Measurements from ENCODE around the gene CCNY.

DNA sequence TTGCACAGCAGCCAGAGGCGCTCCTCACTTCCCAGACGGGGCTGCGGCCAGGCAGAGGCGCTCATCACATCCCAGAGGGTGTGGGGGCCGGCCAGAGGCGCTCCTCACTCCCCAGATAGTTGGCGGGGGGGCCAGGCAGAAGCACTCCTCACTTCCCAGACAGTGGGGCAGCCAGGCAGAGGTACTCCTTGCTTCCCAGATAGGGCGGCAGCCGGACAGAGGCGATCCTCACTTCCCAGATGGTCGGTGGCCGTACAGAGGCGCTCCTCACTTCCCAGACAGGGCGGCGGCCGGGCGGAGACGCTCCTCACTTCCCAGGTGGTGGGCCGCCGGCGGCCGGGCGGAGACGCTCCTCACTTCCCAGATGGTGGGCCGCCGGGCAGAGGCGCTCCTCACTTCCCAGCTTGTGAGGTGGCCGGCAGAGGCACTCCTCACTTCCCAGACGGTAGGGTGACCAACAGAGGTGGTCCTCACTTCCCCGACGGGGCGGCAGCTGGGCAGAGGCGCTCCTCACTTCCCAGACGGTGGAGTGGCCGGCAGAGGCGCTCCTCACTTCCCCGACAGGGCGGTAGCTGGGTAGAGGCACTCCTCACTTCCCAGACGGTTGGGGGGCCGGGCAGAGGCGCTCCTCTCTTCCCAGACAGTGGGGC, 26.5 kb downstream of the CCNY start:
- TF ChIP-seq, protein P1, sequence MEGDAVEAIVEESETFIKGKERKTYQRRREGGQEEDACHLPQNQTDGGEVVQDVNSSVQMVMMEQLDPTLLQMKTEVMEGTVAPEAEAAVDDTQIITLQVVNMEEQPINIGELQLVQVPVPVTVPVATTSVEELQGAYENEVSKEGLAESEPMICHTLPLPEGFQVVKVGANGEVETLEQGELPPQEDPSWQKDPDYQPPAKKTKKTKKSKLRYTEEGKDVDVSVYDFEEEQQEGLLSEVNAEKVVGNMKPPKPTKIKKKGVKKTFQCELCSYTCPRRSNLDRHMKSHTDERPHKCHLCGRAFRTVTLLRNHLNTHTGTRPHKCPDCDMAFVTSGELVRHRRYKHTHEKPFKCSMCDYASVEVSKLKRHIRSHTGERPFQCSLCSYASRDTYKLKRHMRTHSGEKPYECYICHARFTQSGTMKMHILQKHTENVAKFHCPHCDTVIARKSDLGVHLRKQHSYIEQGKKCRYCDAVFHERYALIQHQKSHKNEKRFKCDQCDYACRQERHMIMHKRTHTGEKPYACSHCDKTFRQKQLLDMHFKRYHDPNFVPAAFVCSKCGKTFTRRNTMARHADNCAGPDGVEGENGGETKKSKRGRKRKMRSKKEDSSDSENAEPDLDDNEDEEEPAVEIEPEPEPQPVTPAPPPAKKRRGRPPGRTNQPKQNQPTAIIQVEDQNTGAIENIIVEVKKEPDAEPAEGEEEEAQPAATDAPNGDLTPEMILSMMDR (IDR thresholded peaks at IDR 0.05; ENCODE audit: low read depth, low read length), result no peak
- TF ChIP-seq EZH2phosphoT487 (IDR thresholded peaks at IDR 0.05; ENCODE audit: low read depth), result no peak

Data from OCI-LY3 (cell line).